ENCODE results near the gene CA11. TPM values are rescaled to one million over a fixed set of nuclear protein-coding genes. Genes with fewer than 3 reads are reported as not detected.

CA11 gene
- total RNA-seq, 1 experiment from 2014 or later = 2.1 TPM

- Mint-ChIP-seq H3K36me3 (ENCODE audit: insufficient read depth, unreplicated experiment) (peaks cover 66% of the 10 kb centered on the region), H3K27me3 (ENCODE audit: unreplicated experiment) (no peaks in the 10 kb centered on the region), H3K4me1 (ENCODE audit: low read depth, unreplicated experiment) (peaks cover 54% of the 10 kb centered on the region), H3K4me3 (ENCODE audit: low read depth, unreplicated experiment) (peak overlapping the region; percentile 94), H3K27ac (ENCODE audit: unreplicated experiment) (peak overlapping the region; percentile 100), H3K9me3 (ENCODE audit: low read depth, unreplicated experiment) (no peaks in the 10 kb centered on the region)
- TSS peak; percentile 83 for BruUV-seq (replicated peaks)
- CTCF ChIA-PET = interaction anchor here (0.8 to 1.4 kb wide), 2 partner anchors 9 to 19 kb away, joined by 3 to 5 read pairs; partner anchors contain the start of gene DBP
- no peak for TF ChIP-seq CTCF (IDR thresholded peaks at IDR 0.05; ENCODE audit: unreplicated experiment)
- no peak for DNase-seq
- intact Hi-C loops (cut with micrococcal nuclease; ENCODE audit: unreplicated experiment) = no loop called here
Measured at GRCh38 chr19:48618278-48618915, 27.6 kb downstream of the CA11 start.

GRCh38 chr19:48617146-48617937, 28.6 kb downstream of the CA11 start:
- BruUV-seq (replicated peaks) = no TSS peak
- Mint-ChIP-seq H3K4me3 (ENCODE audit: low read depth, unreplicated experiment) (peak overlapping the region; percentile 94), H3K9me3 (ENCODE audit: low read depth, unreplicated experiment) (no peaks in the 10 kb centered on the region), H3K27me3 (ENCODE audit: unreplicated experiment) (no peaks in the 10 kb centered on the region), H3K36me3 (ENCODE audit: insufficient read depth, unreplicated experiment) (peaks cover 69% of the 10 kb centered on the region), H3K27ac (ENCODE audit: unreplicated experiment) (peak overlapping the region; percentile 100), H3K4me1 (ENCODE audit: low read depth, unreplicated experiment) (peaks cover 54% of the 10 kb centered on the region)
- CTCF ChIA-PET = interaction anchor here (0.6 to 1.5 kb wide), 3 partner anchors 9 to 28 kb away, joined by 4 read pairs; no protein-coding TSS in a partner anchor
- peak; percentile 17 for TF ChIP-seq CTCF (IDR thresholded peaks at IDR 0.05; ENCODE audit: unreplicated experiment)
- DNase-seq = no peak
- intact Hi-C loops (cut with micrococcal nuclease; ENCODE audit: unreplicated experiment) = no loop called here

- Mint-ChIP-seq H3K36me3 (ENCODE audit: insufficient read depth, unreplicated experiment) (peaks cover 69% of the 10 kb centered on the region), H3K27ac (ENCODE audit: unreplicated experiment) (peak overlapping the region; percentile 100), H3K4me1 (ENCODE audit: low read depth, unreplicated experiment) (peaks cover 54% of the 10 kb centered on the region), H3K4me3 (ENCODE audit: low read depth, unreplicated experiment) (peak overlapping the region; percentile 94), H3K9me3 (ENCODE audit: low read depth, unreplicated experiment) (no peaks in the 10 kb centered on the region), H3K27me3 (ENCODE audit: unreplicated experiment) (no peaks in the 10 kb centered on the region)
- BruUV-seq (replicated peaks) = no TSS peak
- CTCF ChIA-PET = interaction anchor here (0.6 to 1.5 kb wide), 2 partner anchors 8 to 23 kb away, joined by 4 read pairs; no protein-coding TSS in a partner anchor
- TF ChIP-seq CTCF (IDR thresholded peaks at IDR 0.05; ENCODE audit: unreplicated experiment) = no peak
- DNase-seq = no peak
- intact Hi-C loops (cut with micrococcal nuclease; ENCODE audit: unreplicated experiment) = no loop called here
Measured at GRCh38 chr19:48616491-48617056, 29.4 kb downstream of the CA11 start.

GRCh38 chr19:48616041-48616436, 29.9 kb downstream of the CA11 start:
- H3K4me3 Mint-ChIP-seq (ENCODE audit: low read depth, unreplicated experiment) = peak overlapping the region; percentile 94
- no peak for DNase-seq
- BruUV-seq (replicated peaks) = no TSS peak
- TF ChIP-seq CTCF (IDR thresholded peaks at IDR 0.05; ENCODE audit: unreplicated experiment) = no peak
- intact Hi-C loops (cut with micrococcal nuclease; ENCODE audit: unreplicated experiment) = no loop called here
- CTCF ChIA-PET = no interaction called here
- H3K36me3 Mint-ChIP-seq (ENCODE audit: insufficient read depth, unreplicated experiment) = peaks cover 69% of the 10 kb centered on the region
- H3K4me1 Mint-ChIP-seq (ENCODE audit: low read depth, unreplicated experiment) = peaks cover 54% of the 10 kb centered on the region
- no peaks in the 10 kb centered on the region for H3K9me3 Mint-ChIP-seq (ENCODE audit: low read depth, unreplicated experiment)
- H3K27ac Mint-ChIP-seq (ENCODE audit: unreplicated experiment) = peak overlapping the region; percentile 100
- no peaks in the 10 kb centered on the region for H3K27me3 Mint-ChIP-seq (ENCODE audit: unreplicated experiment)

Data from Calu3 (cell line).